Measurements from ENCODE around the gene HCN4.

Gene HCN4

DNA sequence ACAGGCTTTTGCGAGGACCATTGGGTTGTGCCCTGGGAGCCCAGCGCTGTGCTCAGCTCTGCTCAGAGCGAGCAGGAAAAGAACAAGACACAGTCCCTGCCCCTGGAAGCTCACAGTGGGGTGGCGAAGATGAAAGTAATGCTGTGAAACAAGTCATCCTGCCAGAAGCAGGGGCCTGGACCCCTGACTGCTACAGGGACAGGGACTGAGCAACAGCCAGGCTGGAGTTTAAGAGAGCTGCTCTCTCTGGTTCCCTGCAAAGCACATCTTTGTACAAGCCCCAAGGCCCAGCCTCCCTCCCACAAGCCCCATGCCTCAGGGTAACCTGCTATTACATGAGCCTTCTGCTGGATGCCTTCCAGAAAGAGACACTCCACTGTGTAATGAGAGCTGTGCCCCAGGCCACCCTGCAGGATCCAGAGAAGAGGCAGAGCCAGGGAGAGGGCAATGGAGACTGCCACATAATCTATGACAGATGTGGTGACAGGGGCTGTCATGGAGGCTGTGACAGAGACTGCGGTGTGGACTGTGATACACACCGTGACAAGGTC, 7.1 kb upstream of the HCN4 start:
- no peak for ATAC-seq

DNA sequence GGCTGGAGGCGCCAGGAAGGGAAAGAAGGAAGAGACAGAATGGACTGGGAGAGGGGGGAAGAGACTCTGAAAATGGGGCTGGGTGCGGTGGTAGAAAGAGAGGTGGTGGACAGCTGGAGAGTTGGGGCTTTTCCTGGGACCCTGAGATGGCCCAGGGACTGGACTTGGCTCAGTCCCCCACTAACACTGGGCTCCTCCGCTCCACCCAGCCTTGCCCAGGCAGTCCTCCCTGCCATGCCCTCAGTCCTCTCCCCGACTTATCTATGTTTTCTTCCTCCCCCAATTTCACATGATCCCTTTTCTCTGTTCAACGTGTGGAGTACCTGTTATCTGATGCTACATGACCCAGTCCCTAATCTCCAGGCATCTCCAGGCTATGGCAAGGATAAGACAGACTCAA, 6.3 kb upstream of the HCN4 start:
- no peak for ATAC-seq

DNA sequence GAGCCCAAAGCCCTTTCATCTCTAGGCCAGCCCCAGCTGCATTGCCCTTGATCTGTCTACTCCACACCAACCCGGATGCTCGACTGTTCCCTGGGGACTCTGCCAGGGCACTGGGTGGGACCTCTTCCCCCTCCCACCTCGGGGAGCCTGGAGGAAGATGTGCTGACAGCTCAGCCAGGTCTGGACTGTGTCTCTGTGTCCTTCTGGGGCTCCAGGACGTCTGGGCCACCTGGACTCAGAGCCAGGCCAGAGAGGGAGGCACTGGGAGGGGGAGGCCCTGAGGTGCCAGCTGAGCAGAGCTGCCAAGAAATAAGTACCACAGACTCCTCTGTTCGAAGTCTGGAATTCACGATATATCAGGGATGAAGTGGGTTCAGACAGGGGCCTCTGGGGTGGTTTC, 5.8 kb upstream of the HCN4 start:
- no peak for ATAC-seq

DNA sequence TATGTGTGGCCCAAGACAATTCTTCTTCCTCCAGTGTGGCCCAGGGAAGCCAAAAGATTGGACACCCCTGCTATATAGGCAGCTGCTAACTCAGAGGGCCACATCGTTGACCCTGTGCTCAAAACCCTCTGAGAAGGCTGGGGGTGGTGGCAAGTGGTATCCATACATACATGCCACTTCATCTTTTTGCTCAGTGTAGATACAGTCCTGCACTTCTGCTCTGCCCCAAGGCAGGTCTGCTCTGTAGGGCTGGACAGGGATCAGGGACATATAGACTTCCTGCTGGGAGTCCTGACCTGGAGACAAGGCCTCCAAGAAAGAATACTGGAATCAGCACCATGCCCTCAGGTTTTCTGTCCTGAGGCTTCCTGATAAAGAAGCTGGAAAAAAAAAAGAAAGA, 4.5 kb upstream of the HCN4 start:
- ATAC-seq, result no peak

DNA sequence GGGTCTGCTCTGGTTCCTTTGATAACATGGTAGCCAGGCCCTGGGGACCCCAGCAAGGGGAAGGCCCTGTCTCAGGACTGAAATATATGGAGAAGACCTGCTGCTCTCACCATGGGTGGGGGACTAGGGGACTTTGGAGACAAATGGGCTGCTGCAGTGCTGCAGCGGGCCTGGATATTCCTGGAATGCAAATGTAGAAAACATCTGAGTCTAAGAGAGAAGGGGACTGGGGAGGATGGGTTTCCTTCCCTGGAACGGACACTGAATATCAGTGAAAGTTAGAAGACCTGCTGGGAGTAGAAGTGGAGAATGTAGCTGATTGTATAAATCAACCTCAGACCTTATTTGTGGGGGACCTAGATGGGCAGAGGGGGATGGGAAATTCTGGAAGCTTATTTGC, 3.1 kb upstream of the HCN4 start:
- ATAC-seq, result no peak

DNA sequence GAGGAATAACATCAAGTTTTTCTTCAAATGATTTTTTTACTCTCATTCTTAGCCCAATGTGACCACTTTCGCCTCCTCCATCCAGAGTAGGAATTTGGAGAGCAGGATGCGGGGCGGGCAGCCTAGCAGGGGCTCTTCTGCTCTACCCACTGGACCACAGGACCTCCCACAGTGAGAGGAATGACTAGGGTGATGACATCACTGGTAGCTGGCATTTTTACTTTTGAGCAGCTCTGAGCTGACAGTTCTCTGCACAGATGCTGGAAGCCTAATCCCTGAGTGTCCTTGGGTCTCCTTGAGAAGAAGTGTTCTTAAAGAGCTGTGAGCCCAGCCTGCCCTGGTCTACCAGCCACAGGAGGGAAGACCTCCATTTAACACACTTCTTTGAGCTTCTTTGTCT, 1.4 kb upstream of the HCN4 start:
- ATAC-seq, result no peak

DNA sequence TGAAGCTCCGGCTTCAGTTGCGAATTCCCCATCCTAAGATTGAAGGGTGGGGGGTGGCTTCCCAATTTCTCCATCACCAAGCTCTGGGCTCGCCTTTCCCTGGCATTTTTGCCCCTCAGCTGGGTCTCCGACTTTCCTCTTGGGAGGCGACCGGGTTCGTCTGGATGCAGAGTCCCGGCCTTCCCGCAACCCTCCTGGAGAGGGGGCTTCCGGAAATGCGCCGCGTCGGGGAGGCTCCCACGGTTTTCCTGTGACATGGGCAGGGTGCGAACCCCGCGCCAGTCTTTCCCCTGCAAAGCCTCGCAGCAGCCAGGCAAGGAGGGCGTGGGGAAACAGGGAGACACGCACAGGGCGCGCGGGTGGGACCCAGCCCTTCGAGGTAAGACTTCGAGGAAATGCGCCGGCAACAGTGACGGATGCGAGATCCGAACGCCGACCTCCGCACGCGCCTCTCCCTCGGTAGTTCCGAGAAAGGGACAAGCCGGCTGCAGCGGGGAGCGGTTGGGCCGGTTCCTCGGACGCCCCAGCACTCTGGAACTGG, 466 bp upstream of the HCN4 start:
- no peak for ATAC-seq

DNA sequence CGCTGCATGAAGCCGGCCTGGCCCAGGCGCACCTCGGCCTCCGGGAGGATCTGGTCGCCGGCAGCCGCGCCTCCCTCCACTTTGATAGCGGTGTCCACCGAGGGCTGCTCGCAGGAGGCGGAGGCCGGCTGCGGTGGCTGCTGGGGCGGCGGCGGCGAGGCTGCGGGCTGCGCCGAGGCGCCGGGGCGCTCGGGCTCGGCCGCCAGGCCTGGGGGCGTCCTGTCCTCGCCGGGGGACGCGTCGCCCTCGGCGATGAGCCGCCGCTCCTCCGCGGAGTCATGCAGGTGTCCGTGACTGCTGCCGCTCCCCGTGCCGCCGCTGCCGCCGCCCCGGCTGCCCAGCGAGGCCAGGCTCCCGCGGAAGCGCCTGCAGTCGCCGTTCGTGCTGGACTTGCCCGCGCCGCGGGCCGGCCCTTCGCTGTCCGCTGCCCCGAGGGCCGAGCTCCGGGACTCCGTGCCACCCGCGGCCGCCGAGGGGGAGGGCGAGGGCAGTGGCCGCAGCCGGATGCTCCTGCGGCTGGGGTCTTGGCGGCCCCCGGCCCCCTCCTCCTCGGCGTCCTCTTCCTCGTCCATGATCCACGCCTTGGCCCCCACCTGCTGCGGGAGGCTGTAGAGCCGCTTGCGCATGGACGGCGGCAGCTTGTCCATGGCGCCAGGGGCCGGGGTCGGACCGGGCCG, 996 bp downstream of the HCN4 start:
- no peak for ATAC-seq

DNA sequence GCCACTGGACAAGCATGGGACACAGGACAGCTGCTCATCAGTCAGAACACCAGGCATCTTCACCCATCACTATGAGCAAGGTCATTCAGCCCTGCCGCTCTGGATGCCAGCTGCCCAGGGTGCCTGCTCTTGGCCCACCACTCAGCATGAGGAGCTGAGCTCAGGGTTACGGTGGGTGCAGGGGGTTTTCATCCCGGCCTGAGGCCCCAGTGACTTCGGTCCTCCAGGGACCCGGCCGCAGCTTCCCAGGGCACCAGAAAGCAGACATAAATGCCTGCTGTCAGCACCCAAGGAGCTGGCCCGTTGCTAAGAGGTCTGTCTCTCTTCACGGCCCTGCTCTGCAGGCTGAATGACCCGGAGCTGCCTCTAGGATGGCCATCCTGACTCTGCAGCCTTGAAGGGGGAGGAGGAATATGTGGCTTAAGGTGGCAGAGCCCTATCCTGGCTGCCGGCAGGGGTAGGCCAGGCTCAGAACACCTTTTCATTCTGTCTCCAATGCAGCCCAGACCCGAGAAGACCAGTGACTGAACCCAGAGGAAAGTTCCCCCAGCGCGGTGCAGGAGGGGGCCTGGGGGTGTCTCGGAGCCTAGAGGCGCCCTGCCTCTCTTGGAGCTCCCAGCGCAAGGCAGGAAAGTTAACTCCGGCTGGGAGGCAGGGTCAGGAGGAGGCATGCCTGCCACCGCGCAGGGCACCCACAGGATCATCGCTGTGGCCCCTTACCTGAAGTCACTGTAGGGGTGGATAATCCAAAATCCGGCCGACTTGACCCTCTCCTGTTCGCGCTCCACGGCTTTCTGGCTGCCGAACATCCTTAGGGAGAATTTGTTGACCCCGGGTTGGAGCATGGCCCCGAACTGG, 1.8 kb downstream of the HCN4 start:
- no peak for ATAC-seq

DNA sequence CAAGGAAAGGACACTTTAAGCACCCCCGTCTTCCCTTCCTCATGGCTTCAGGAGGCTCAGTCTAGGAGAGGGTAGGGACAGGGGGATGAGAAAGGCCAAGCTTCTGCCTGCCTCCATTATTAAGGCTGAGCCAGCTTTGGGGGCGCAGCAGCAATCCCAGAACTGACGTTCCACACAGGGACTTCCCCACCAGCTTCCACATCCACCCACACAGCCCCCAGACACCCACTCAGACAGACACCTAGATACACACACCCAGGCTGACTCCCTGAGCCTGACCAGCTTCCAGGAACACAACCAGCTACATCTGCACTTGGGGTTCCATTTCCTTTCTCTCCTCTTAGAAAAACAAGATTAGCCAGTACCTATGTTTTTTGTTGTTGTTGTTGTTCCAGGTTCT, 4.7 kb downstream of the HCN4 start:
- no peak for ATAC-seq

DNA sequence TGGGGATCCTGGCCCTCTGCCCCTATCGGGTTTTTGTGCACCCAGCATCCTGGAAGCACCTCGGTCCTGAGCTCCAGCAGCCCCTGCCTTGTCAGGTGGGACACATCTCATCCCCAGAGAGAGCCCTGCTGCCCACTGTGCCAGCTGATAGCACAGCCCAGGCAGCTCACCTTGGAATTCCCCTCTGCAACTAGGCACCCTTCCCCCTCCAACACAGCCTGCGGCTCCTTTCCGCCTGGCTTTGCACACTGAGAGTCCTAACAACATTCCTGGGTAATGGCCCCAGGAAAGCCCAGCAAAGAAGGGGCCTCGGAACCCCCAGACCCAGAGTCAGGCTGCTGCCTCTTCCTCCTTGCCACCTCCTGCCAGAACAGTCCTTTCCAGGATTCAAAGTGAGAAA, 5.9 kb downstream of the HCN4 start:
- ATAC-seq, result no peak

DNA sequence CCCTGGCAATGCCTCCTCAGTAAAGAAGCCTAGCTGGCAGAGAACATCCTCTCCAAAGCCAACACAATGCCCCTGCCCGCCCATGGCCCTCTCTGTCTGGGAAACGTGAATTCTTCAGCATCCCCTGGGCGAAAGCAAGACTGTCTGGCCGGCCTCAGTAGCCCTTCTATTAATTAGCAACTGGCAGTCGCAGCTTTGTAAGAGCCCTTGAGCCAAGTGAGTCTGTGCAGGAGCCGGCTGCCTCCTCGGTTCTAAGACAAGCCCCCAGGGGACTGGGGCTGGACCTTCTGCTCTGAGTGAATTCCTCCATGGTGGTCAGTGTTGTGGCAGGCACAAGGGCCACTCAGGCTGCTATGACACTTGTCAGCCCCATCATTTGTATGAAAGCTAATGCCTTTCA, 7.4 kb downstream of the HCN4 start:
- ATAC-seq, result no peak

DNA sequence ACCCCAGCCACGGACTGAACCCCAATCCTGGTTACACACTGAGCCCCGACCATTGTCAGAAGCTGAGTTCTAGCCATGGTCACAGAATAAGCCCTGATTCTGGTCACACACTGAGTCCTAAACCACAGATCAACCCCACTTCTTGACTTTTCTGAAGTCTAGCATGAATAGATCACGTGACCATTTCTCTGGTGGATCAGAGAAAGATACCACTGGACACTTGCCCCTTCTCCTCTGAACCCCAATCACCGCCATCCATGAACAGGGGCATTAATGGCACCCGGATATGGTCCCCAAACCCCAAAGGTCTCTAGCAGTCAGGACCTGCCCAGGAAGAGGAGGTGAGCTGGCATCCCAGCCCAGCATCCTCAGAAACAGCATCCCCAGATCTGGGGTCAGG, 9.1 kb downstream of the HCN4 start:
- ATAC-seq, result no peak

DNA sequence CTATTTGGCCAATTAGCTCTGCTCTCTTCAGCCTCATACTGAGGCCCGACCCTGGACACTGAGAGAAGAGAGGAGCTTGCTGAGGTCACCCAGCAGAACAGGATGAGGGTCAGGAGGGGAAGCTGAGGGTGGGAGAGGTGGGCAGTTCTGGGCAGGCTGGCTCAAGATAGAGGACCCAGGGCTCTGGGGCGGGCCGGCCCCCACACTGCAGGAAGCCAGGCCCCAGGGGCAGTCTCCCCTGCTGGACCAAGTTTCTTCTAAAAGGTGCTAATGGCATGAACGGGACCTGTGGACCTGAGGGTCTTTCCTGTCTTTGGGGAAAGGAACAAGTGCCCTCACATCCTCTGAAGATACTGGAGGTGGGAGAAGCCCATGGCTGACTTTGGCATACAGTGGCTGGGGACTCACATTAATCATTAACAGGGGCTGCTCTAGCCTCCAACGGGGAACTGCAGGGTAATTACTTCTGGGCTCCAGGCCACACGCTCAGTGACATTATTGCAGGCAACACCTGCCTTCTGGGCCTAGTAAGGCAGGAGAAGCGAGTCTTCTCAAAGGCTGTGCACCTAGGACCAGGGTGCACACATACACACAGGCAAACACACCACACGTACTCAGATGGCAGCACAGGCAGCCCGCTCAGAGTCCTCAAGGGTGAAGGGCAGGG, 10.6 kb downstream of the HCN4 start:
- no peak for ATAC-seq

DNA sequence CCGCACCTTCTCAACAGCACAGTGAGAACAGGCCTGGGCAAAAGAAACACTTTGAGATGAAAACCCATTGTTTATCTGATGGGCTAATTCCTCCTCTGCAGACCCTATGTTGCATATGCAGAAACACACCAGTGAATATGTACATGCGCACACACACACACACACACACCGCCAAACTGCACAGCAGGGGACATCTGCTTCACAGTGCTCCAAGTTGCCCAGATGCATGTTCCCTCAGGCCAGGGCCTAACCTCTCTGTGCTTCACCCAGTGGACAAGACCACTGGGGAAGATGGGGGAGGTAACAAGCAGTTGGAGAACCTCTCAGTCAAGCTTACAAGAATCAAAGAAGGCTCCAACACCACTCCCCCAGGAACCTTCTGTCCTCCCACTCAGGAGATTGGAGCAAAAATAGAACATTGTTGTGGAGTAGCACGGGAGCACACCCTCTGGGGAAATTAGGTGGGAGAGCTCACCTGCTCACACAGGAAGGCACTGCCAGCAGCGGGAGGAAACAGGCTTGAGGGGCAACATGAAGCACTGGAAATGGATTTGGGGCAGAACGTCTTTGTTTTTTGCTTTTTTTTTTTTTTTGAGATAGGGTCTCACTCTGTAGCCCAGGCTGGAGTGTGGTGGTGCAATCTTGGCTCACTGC, 13.0 kb downstream of the HCN4 start:
- ATAC-seq, result no peak

DNA sequence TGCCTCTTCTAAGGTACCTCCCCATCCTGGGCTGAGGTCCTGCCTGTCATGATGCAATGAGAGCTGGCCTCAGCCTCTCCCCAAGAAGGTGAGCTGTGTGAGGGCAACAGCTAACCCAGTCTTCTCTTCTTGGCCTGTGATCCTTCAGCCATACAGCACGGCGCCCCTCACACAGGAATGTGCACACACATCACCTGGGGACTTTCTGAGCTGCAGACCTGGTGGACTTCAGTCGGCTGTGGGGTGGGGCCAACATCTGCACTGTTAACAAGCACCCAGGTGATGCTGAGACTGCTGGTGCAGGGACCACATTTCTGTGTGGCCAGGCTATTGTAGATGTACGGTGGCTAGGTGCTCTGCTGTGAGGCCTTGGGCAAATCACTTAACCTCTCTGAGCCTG, 14.5 kb downstream of the HCN4 start:
- ATAC-seq, result no peak

DNA sequence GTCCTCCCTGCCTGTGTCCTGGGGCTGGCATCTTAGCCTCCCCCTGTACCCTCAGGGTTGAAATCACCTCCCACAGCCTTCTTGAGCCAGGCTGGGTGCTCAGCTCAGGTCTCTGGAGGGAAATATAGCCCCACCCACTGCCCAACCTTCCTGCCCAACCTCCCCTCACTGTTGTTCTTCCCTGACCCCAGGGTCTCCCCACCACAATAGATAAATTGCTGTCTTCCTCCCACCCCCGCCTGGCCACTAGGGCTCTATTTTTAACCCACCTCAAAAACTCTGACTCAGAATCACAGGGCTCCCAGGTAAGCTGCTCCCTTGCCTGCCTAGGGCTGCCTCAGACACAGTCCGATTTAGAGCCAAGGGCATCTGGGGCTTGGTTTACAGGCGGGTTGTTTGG, 15.0 kb downstream of the HCN4 start:
- ATAC-seq, result no peak

DNA sequence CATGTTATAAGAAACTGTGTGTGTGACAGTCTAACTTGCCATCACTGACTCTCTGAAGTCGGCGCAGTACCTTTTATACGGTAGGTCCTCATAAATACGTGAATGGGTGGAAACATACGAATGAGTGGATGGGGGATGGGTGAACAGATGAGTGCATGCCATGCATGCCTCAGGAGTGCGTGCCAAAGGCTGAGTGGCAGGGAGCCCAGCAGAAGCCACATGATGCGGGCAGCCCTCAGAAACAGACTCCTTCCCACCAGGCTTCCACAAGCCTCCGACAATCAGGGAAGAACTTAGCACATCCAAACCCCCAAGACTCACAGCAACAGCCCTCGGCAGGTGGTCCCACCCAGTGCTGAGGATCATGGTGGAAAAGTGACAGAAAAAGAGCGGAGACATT, 16.7 kb downstream of the HCN4 start:
- ATAC-seq, result no peak

DNA sequence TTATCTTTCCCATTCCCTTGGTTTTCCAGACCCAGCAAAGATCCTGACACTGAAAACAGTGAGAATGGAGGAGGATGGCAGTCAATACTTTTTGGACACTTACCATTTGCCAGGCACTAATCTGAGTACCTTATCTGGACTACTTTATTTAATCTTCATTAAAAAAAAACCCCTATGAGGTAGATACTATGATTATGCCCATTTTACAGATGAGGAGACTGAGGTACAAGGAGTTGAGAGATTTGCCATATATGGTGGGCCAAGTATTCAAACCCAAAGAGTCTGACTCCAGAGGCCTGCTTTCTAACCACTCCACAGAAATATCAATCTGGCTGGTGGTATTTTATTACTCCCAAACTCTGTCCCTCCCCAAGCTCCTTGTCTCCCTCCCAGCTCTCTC, 19.6 kb downstream of the HCN4 start:
- no peak for ATAC-seq

DNA sequence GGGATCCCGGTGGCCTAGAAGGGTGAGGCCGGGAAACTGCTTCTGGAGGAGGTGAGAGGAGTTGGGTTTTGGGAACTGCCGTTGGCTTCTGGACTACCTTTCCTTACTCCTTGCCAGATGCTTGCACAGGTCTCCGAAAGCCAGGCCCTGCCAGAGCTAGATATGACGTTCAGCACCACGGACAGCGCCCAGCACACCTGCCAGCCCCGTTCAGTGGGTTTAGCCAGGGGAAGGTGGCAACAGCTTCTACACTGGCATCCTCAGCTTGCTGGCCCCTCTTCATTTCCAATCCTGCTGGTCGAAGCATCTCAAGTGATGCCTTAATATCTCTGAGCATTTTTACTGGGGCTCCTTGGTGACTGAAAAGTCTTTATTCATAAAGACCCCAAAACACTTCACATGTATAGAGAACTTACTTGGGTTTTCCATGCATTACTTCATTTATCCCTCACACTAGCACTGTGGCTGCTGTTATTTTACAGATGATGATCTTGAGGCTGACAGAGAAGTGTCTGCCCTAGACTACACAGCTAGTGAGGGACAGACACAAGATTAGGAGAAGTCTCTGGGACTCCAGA, 21.9 kb downstream of the HCN4 start:
- ATAC-seq, result no peak

DNA sequence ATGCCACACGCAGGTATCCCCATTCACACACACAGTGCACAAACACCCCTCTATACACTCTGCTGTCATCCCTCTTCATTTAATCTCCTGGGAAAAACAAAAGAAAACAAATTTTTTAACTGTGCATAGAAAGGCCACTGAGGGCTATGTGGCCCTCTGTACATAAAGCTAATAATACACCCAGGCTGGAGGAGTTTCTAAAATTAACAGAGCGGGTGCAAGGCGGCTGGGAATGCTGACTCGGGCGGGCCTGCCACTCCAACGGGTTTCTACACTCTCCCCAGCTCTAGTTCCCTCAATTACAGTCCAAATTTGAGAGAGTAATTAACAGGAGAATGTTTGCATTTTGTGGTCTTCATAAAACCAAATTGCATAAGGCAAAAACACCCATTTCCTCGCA, 23.1 kb downstream of the HCN4 start:
- no peak for ATAC-seq

DNA sequence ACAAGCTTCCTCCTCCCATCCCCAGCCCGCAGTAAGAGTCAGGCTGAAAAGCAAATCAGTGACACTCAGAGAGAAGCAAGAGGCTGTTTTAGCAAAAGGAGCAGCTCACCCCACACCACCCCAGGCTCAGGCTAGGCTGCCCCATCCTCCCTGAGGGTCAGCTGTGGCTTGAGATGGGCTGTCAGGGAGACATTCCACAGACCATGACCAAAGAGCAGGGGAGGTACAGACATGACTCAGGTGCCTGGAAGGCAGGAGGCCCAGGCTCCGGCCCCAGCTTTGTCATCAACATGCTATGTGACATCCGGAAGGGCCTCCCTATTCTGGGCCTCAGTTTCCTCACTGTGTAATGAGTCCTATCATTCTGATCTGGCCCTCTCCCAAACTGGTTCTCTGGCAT, 24.7 kb downstream of the HCN4 start:
- ATAC-seq, result no peak
